GM23338 (cell line): ENCODE measurements around the gene TLE1. TPM values are rescaled to one million over a fixed set of nuclear protein-coding genes. Genes with fewer than 3 reads are reported as not detected.

Source experiments
- ATAC-seq: fragments of 200-7000 bp; cut with Tn5 transposase; 3 replicates; pipeline ENCODE4 v1.9.1; 2020
- DNase-seq: peaks from one replicate; pipeline ENCODE4 v3.0.0-alpha.2; 2015; ENCODE audit warnings: low spot score
- H2AFZ ChIP-seq: fragments of 200-600 bp; sonication (generic); 2 replicates; pipeline ENCODE4 v1.8.0; 2016; ENCODE audit warnings: antibody characterized with exemption, mild to moderate bottlenecking, moderate library complexity
- H3F3A ChIP-seq: fragments of 200-600 bp; sonication (generic); replicated peaks from 2 replicates; pipeline ENCODE4 v1.8.0; 2017; ENCODE audit warnings: antibody characterized with exemption, mixed run types, low read depth
- H3K27ac ChIP-seq: fragments of 200-600 bp; sonication (generic); 2 replicates; pipeline ENCODE4 v1.6.1; 2016; ENCODE audit warnings: low read depth
- H3K27me3 ChIP-seq: fragments of 200-600 bp; sonication (generic); 2 replicates; pipeline ENCODE4 v1.8.0; 2016; ENCODE audit warnings: mild to moderate bottlenecking, mixed run types, moderate library complexity; ENCODE audit not compliant: insufficient read depth
- H3K36me3 ChIP-seq: fragments of 200-600 bp; sonication (generic); 2 replicates; pipeline ENCODE4 v1.8.0; 2016; ENCODE audit warnings: mild to moderate bottlenecking; ENCODE audit not compliant: insufficient read depth
- H3K4me1 ChIP-seq: fragments of 200-600 bp; sonication (generic); 2 replicates; pipeline ENCODE4 v1.8.0; 2016; ENCODE audit warnings: mild to moderate bottlenecking, moderate library complexity; ENCODE audit not compliant: insufficient read depth
- H3K4me2 ChIP-seq: fragments of 200-600 bp; sonication (generic); 2 replicates; pipeline ENCODE4 v1.7.1; 2017; ENCODE audit warnings: mixed run types
- H3K4me3 ChIP-seq: fragments of 200-600 bp; sonication (generic); 2 replicates; pipeline ENCODE4 v1.6.1; 2016; ENCODE audit warnings: mixed run types
- H3K79me2 ChIP-seq: fragments of 200-600 bp; sonication (generic); replicated peaks from 2 replicates; pipeline ENCODE4 v1.8.0; 2017; ENCODE audit warnings: mild to moderate bottlenecking; ENCODE audit not compliant: insufficient read depth
- H3K9me2 ChIP-seq: fragments of 200-600 bp; sonication (generic); 2 replicates; pipeline ENCODE4 v1.8.0; 2017; ENCODE audit not compliant: insufficient read depth
- H4K20me1 ChIP-seq: fragments of 200-600 bp; sonication (generic); replicated peaks from 2 replicates; pipeline ENCODE4 v1.8.0; 2017; ENCODE audit warnings: mild to moderate bottlenecking; ENCODE audit not compliant: insufficient read depth
- H3K27ac Mint-ChIP-seq: 2 replicates; pipeline ENCODE4 v1.8.0; 2020; ENCODE audit warnings: inconsistent platforms, mild to moderate bottlenecking, moderate library complexity, mixed read lengths
- H3K27me3 Mint-ChIP-seq: 3 replicates; pipeline ENCODE4 v1.8.0; 2022; ENCODE audit warnings: low read depth, mild to moderate bottlenecking, moderate library complexity, mixed read lengths, inconsistent platforms; ENCODE audit not compliant: insufficient read depth, poor library complexity
- H3K36me3 Mint-ChIP-seq: 3 replicates; pipeline ENCODE4 v1.8.0; 2021; ENCODE audit warnings: low read depth, mild to moderate bottlenecking, inconsistent platforms, moderate library complexity, mixed read lengths
- H3K4me1 Mint-ChIP-seq: 3 replicates; pipeline ENCODE4 v1.8.0; 2020; ENCODE audit warnings: mild to moderate bottlenecking, inconsistent platforms, mixed read lengths
- H3K4me3 Mint-ChIP-seq: 3 replicates; pipeline ENCODE4 v1.8.0; 2021; ENCODE audit warnings: moderate library complexity, mild to moderate bottlenecking, inconsistent platforms, mixed read lengths
- H3K9me3 Mint-ChIP-seq: 3 replicates; pipeline ENCODE4 v1.8.0; 2020; ENCODE audit warnings: moderate library complexity, mild to moderate bottlenecking, inconsistent platforms, mixed read lengths
- CREB1 ChIP-seq: fragments of 250-450 bp; sonication (Bioruptor Pico); IDR thresholded peaks from 2 replicates; pipeline ENCODE4 v1.5.0; 2020; ENCODE audit warnings: low read depth, mild to moderate bottlenecking, moderate library complexity
- EZH2 ChIP-seq: fragments of 200-600 bp; sonication (generic); IDR thresholded peaks from one replicate; pipeline ENCODE4 v1.8.0; 2017; ENCODE audit warnings: antibody characterized with exemption, mild to moderate bottlenecking, low read depth; ENCODE audit not compliant: unreplicated experiment
- EZH2phosphoT487 ChIP-seq: fragments of 200-600 bp; sonication (generic); IDR thresholded peaks from one replicate; pipeline ENCODE4 v1.8.1; 2018; ENCODE audit warnings: antibody characterized with exemption; ENCODE audit not compliant: unreplicated experiment
- JUNB ChIP-seq: IDR thresholded peaks from one replicate; pipeline ENCODE4 v1.6.1; 2016; ENCODE audit warnings: antibody characterized with exemption; ENCODE audit not compliant: unreplicated experiment
- NANOG ChIP-seq: IDR thresholded peaks from 2 replicates; pipeline ENCODE4 v1.6.1; 2016; ENCODE audit warnings: antibody characterized with exemption, borderline replicate concordance
- POLR2AphosphoS5 ChIP-seq: IDR thresholded peaks from 2 replicates; pipeline ENCODE4 v1.6.1; 2016; ENCODE audit warnings: antibody characterized with exemption, low read depth
- STAT1 ChIP-seq: IDR thresholded peaks from one replicate; pipeline ENCODE4 v1.6.1; 2016; ENCODE audit warnings: antibody characterized with exemption; ENCODE audit not compliant: unreplicated experiment
- ZNF114 ChIP-seq: fragments of 250-450 bp; sonication (Bioruptor Pico); IDR thresholded peaks from 2 replicates; pipeline ENCODE4 v1.5.0; 2020; ENCODE audit warnings: mild to moderate bottlenecking, moderate library complexity
- ZNF331 ChIP-seq: fragments of 250-450 bp; sonication (Bioruptor Pico); IDR thresholded peaks from 2 replicates; pipeline ENCODE4 v1.5.0; 2020; ENCODE audit warnings: low read depth, mild to moderate bottlenecking, moderate library complexity
- polyA plus RNA-seq: library from polyadenylated mRNA; unstranded; fragments of >200 nt; fragmentation: Nextera tagmentation; extraction: Ambion mirVana; gene quantifications from 2 replicates; pipeline ENCODE4 v1.2.1, GENCODE V29; 2016
- total RNA-seq: library from RNA; depleted of rRNA; stranded (reverse); fragments of >200 nt; shearing (Covaris generic); gene quantifications from 2 replicates; pipeline ENCODE4 v1.2.3, GENCODE V29; 2014
- TF ChIP-seq, protein P1 (sequence below): IDR thresholded peaks from one replicate; pipeline ENCODE4 v1.6.1; 2018; ENCODE audit warnings: antibody characterized with exemption; ENCODE audit not compliant: unreplicated experiment
- TF ChIP-seq, protein P2 (sequence below): fragments of 250-450 bp; sonication (Bioruptor Pico); IDR thresholded peaks from 2 replicates; pipeline ENCODE4 v1.5.0; 2020; ENCODE audit warnings: mild to moderate bottlenecking, moderate library complexity
- TF ChIP-seq, protein P3 (sequence below): IDR thresholded peaks from 2 replicates; pipeline ENCODE4 v1.6.1; 2016; ENCODE audit warnings: antibody characterized with exemption
- TF ChIP-seq, protein P4 (sequence below), 2 experiments: fragments of 200-600 bp in 1 of 2; sonication (generic) in 1 of 2; conservative IDR thresholded peaks; 2 replicates each; pipeline versions ENCODE4 v1.5.1 to v1.6.1; 2016 to 2017; ENCODE audit warnings: antibody characterized with exemption in 2 of 2, low read depth in 2 of 2, mild to moderate bottlenecking in 2 of 2, moderate library complexity in 1 of 2

The TLE1 gene
- total and polyA plus RNA-seq, 2 experiments from 2014 or later: 58.1 to 132 TPM

GRCh38 chr9:81666123-81666522 lies 23.2 kb downstream of the TLE1 start:
- no peak for DNase-seq
- H3K27me3 ChIP-seq: no peaks in the 10 kb centered on the region
- Mint-ChIP-seq H3K36me3 (peaks cover 60% of the 10 kb centered on the region), H3K27me3 (peaks cover 7% of the 10 kb centered on the region), H3K4me1 (peaks cover 79% of the 10 kb centered on the region), H3K4me3 (peak overlapping the region; percentile 55; the same call in 2 of the 3 replicates), H3K27ac (peak overlapping the region; percentile 92), H3K9me3 (no peaks in the 10 kb centered on the region)
- peak; percentile 36 for ATAC-seq
- no peaks in the 10 kb centered on the region for H3K9me2 ChIP-seq
- H3K27ac ChIP-seq: peak overlapping the region; percentile 94
- peak overlapping the region; percentile 70 for H3K4me2 ChIP-seq
- peaks cover 95% of the 10 kb centered on the region for H3K79me2 ChIP-seq
- no peak overlapping the region for H2AFZ ChIP-seq
- no peak for TF ChIP-seq STAT1
- no peak for TF ChIP-seq CREB1
- no peak for TF ChIP-seq NANOG
- TF ChIP-seq, protein P1, sequence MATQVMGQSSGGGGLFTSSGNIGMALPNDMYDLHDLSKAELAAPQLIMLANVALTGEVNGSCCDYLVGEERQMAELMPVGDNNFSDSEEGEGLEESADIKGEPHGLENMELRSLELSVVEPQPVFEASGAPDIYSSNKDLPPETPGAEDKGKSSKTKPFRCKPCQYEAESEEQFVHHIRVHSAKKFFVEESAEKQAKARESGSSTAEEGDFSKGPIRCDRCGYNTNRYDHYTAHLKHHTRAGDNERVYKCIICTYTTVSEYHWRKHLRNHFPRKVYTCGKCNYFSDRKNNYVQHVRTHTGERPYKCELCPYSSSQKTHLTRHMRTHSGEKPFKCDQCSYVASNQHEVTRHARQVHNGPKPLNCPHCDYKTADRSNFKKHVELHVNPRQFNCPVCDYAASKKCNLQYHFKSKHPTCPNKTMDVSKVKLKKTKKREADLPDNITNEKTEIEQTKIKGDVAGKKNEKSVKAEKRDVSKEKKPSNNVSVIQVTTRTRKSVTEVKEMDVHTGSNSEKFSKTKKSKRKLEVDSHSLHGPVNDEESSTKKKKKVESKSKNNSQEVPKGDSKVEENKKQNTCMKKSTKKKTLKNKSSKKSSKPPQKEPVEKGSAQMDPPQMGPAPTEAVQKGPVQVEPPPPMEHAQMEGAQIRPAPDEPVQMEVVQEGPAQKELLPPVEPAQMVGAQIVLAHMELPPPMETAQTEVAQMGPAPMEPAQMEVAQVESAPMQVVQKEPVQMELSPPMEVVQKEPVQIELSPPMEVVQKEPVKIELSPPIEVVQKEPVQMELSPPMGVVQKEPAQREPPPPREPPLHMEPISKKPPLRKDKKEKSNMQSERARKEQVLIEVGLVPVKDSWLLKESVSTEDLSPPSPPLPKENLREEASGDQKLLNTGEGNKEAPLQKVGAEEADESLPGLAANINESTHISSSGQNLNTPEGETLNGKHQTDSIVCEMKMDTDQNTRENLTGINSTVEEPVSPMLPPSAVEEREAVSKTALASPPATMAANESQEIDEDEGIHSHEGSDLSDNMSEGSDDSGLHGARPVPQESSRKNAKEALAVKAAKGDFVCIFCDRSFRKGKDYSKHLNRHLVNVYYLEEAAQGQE: no peak
- TF ChIP-seq, protein P2, sequence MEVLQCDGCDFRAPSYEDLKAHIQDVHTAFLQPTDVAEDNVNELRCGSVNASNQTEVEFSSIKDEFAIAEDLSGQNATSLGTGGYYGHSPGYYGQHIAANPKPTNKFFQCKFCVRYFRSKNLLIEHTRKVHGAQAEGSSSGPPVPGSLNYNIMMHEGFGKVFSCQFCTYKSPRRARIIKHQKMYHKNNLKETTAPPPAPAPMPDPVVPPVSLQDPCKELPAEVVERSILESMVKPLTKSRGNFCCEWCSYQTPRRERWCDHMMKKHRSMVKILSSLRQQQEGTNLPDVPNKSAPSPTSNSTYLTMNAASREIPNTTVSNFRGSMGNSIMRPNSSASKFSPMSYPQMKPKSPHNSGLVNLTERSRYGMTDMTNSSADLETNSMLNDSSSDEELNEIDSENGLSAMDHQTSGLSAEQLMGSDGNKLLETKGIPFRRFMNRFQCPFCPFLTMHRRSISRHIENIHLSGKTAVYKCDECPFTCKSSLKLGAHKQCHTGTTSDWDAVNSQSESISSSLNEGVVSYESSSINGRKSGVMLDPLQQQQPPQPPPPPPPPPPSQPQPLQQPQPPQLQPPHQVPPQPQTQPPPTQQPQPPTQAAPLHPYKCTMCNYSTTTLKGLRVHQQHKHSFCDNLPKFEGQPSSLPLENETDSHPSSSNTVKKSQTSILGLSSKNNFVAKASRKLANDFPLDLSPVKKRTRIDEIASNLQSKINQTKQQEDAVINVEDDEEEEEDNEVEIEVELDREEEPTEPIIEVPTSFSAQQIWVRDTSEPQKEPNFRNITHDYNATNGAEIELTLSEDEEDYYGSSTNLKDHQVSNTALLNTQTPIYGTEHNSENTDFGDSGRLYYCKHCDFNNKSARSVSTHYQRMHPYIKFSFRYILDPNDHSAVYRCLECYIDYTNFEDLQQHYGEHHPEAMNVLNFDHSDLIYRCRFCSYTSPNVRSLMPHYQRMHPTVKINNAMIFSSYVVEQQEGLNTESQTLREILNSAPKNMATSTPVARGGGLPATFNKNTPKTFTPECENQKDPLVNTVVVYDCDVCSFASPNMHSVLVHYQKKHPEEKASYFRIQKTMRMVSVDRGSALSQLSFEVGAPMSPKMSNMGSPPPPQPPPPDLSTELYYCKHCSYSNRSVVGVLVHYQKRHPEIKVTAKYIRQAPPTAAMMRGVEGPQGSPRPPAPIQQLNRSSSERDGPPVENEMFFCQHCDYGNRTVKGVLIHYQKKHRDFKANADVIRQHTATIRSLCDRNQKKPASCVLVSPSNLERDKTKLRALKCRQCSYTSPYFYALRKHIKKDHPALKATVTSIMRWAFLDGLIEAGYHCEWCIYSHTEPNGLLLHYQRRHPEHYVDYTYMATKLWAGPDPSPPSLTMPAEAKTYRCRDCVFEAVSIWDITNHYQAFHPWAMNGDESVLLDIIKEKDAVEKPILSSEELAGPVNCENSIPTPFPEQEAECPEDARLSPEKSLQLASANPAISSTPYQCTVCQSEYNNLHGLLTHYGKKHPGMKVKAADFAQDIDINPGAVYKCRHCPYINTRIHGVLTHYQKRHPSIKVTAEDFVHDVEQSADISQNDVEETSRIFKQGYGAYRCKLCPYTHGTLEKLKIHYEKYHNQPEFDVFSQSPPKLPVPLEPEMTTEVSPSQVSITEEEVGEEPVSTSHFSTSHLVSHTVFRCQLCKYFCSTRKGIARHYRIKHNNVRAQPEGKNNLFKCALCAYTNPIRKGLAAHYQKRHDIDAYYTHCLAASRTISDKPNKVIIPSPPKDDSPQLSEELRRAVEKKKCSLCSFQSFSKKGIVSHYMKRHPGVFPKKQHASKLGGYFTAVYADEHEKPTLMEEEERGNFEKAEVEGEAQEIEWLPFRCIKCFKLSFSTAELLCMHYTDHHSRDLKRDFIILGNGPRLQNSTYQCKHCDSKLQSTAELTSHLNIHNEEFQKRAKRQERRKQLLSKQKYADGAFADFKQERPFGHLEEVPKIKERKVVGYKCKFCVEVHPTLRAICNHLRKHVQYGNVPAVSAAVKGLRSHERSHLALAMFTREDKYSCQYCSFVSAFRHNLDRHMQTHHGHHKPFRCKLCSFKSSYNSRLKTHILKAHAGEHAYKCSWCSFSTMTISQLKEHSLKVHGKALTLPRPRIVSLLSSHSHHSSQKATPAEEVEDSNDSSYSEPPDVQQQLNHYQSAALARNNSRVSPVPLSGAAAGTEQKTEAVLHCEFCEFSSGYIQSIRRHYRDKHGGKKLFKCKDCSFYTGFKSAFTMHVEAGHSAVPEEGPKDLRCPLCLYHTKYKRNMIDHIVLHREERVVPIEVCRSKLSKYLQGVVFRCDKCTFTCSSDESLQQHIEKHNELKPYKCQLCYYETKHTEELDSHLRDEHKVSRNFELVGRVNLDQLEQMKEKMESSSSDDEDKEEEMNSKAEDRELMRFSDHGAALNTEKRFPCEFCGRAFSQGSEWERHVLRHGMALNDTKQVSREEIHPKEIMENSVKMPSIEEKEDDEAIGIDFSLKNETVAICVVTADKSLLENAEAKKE (CRISPR knock-in tag): no peak
- TF ChIP-seq JUNB: no peak
- TF ChIP-seq EZH2phosphoT487: no peak
- no peak for TF ChIP-seq EZH2
- TF ChIP-seq, protein P3, sequence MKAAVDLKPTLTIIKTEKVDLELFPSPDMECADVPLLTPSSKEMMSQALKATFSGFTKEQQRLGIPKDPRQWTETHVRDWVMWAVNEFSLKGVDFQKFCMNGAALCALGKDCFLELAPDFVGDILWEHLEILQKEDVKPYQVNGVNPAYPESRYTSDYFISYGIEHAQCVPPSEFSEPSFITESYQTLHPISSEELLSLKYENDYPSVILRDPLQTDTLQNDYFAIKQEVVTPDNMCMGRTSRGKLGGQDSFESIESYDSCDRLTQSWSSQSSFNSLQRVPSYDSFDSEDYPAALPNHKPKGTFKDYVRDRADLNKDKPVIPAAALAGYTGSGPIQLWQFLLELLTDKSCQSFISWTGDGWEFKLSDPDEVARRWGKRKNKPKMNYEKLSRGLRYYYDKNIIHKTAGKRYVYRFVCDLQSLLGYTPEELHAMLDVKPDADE: no peak
- TF ChIP-seq POLR2AphosphoS5: no peak
- TF ChIP-seq ZNF331 (CRISPR knock-in tag): no peak
- TF ChIP-seq ZNF114 (CRISPR knock-in tag): no peak
- TF ChIP-seq, protein P4, sequence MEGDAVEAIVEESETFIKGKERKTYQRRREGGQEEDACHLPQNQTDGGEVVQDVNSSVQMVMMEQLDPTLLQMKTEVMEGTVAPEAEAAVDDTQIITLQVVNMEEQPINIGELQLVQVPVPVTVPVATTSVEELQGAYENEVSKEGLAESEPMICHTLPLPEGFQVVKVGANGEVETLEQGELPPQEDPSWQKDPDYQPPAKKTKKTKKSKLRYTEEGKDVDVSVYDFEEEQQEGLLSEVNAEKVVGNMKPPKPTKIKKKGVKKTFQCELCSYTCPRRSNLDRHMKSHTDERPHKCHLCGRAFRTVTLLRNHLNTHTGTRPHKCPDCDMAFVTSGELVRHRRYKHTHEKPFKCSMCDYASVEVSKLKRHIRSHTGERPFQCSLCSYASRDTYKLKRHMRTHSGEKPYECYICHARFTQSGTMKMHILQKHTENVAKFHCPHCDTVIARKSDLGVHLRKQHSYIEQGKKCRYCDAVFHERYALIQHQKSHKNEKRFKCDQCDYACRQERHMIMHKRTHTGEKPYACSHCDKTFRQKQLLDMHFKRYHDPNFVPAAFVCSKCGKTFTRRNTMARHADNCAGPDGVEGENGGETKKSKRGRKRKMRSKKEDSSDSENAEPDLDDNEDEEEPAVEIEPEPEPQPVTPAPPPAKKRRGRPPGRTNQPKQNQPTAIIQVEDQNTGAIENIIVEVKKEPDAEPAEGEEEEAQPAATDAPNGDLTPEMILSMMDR (conservative IDR thresholded peaks at IDR 0.05; ENCODE audit: low read depth in 2 of 2): no peak
- peaks cover 93% of the 10 kb centered on the region for H3K4me1 ChIP-seq
- peak overlapping the region; percentile 43 for H3K4me3 ChIP-seq
- peaks cover 5% of the 10 kb centered on the region; the same call in 1 of the 2 replicates for H3K36me3 ChIP-seq
- H4K20me1 ChIP-seq: peaks cover 38% of the 10 kb centered on the region
- H3F3A ChIP-seq: peaks cover 17% of the 10 kb centered on the region
